HG03064 (cell line): ENCODE results near the gene DNPH1.
A peak's percentile ranks its signal among the peaks of the same experiment; 100 is the strongest.

Experiments
- ATAC-seq: cut with Tn5 transposase; IDR thresholded peaks from one replicate; pipeline ENCODE4 v1.9.1; 2021; ENCODE audit warnings: low read depth; ENCODE audit not compliant: unreplicated experiment

DNPH1 gene

GRCh38 chr6:43247114-43247999 is 18.1 kb upstream of the DNPH1 start:
- ATAC-seq: peak; percentile 83

DNA sequence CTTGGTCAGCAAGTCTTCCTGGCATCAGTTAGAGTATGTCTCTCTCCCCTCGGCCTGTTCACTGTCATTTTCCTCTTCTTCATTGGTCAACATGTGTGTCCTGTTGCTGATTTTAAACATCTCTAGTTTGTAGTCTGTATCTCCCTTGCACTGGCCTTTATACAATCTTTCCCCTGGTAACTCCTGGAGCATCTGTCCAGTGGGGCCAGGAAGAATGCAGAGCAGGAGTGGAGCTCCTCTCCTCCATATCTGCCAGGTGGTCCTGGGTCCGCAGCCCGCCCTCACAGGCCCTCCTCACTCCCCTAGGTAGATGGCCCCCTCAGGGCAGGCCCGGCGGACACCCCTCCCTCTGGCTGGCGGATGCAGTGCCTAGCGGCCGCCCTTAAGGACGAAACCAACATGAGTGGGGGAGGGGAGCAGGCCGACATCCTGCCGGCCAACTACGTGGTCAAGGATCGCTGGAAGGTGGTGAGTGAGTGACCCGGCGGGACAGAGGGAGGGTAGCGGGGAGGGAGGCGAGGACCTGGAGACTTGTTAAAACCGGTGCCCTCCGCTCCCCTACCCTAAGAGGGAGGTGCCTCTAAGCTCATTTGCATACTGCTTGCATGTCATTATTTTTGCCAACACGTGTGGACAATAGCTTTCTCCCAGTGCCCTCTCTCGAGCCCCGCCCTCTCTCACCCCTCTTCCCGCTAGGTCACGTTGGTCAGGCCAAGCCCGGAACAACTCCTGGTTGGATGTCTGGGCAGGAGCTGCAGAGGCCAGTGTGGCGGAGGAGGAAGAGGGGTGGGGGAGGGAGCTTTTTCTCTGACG is 17.2 kb upstream of the DNPH1 start:
- peak; percentile 20 for ATAC-seq

- no peak for ATAC-seq
Measured at GRCh38 chr6:43243664-43244321, 14.5 kb upstream of the DNPH1 start.

DNA sequence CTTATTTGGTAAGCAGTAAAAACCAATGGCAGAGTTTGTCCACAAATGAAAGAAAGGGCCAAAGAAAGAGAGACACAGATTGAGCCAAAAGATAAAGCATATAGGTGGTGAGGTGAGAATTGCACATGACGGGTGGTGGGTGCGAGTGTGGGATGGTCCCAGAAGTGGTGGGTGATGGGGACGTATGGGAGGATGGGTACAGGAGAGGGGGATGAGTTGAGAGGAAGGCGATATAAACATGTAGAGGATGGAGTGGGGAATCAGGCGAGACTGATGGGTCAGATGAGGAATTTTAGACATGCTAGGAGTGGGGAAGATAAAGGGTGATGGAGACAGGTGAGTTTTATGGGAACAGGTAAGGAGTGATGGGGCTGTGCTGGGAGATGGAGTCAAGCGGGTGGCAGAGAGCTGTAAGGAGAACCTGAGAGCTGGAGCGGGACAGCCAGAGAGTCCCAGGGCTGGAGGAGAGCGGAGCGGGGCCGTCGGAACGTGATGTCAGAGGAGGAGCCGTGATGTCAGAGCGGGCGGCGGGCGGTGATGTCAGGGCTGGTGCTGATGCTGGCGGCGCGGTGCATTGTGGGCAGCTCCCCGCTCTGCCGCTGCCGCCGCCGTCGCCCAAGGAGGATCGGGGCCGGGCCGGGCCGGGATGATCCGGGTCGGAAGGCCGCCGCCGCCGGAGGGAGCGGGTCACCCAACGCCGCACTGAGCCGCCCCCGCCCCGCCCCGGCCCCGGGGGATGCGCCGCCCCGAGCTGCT is 13.8 kb upstream of the DNPH1 start, which contains the start of gene TTBK1:
Gene TTBK1, plus strand, starts transcription at position 574 of the 756 bp plus-strand sequence. CDS start 3,180 bp downstream, outside the sequence.
- no peak for ATAC-seq

- no peak for ATAC-seq
Measured at GRCh38 chr6:43241446-43241845, 12.2 kb upstream of the DNPH1 start.

- no peak for ATAC-seq
Measured at GRCh38 chr6:43240950-43241349, 11.7 kb upstream of the DNPH1 start.

- no peak for ATAC-seq
Measured at GRCh38 chr6:43239054-43239453, 9.8 kb upstream of the DNPH1 start.

GRCh38 chr6:43235841-43236240 is 6.6 kb upstream of the DNPH1 start:
- no peak for ATAC-seq

DNA sequence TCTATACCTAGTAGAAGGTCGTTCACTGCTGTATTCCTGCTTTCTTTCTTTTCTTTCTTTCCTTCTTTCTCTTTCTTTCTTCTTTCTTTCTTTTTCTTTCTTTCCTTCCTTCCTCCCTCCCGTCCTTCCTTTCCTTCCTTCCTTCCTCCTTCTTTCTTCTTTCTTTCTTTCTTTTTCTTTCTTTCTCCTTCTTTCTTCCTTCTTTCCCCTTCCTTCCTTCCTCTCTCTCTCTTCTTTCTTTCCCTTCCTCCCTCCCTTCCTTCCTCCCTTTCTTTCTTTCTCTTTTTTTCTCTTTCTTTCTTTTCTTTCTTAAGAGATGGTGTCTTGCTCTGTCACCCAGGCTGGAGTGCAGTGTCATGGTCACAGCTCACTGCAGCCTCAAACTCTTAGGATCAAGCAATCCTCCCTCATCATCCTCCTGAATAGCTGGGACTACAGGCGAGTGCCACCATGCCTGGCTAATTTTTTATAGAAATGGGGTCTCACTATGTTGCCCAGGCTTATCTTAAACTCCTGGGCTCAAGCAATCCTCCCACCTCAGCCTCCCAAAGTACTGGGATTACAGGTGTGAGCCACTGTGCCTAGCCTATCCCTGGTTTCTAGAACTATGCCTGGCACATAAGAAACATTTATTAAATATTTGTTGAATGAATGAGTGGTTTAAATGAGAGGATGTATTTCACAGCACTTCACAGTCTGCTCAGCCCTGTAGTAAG is 2.6 kb upstream of the DNPH1 start:
- no peak for ATAC-seq

- ATAC-seq: no peak
Measured at GRCh38 chr6:43231053-43231452, 1.8 kb upstream of the DNPH1 start.

DNA sequence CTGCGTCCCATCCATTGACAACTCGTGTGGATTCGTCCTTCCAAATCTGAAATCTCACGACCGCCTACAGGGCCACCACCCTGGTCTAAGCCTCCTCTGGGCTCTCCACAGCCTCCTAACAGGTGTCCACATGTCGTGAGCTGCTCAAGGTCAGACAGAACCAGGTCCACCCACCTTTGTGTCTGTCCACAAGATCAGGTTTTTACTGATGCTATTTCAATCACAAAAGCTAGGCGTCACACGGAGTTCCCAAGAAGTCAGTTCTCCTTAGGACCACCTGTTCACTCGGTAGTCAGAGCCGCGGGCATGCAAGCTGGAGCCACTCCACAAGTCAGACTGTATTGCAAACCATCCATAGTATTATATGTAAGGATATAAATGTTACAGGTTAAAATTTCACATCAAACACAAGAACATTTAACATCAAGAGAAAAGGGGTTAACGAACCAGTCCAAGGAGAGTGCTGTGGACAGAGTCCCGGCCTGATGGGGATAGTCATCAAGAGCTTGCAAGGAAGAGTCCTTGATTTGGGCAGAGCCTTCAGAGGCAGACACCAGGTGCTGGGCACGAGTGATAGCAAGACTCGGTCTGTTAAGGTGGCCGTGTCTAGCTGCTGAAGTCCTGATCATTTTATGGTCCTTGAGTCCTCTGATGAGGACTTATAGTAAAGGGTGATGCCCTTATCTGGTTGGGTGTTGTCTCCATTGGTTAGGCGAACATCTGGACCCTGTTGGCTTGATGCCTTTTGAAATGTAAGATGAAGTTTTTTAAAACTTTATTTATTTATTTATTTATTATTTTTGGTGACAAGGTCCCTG is 731 bp upstream of the DNPH1 start:
- ATAC-seq: no peak

DNA sequence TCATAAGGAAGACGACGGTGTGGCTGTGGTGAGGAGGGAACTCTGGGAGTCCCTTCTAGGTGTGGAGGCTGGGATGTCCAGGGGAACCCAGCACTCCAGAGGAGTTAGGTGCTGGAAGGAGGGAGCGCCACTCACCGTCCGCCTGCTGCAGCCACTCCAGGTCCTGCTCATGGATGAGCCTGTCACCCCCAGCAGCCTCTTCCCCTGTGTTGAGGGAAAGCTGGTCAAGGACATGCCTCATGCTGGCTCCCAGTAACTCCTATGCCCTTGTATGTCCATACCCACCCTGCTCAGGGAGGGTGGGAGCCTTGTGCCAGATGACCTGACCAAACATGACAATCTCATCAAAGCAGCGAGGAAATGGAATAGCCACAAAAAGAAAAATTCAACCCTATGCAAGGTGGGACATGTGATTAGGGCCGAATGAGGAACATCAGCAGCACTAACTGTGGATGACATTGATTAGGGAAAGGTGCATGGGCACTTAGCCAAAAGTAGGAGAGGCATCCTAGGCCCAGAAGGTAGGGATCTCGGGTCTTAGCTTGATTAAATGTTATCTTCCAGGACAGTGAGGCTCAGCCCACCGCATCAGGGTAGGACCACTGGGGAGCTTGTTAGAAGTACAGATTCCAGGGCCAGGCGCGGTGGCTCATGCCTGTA is 3.0 kb downstream of the DNPH1 start:
- ATAC-seq: no peak

DNA sequence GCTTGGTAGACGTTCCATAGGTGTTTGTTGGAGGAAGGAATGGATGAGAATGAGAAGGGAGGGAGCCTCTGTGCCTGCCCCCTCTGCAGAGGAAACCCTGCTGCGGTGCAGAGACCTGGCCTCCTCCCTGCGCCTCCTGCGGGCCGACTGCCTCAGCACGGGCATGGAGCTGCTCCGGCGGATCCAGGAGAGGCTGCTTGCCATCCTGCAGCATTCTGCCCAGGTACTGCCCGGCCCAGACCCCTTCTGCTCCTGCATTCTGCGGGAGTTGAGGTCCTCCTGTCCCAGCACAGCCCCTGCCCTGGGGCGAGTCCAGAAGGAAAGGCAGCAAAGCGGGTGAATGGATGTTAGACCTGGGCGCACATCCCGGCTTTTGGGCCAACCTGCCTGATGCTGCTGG is 6.1 kb downstream of the DNPH1 start:
- no peak for ATAC-seq

GRCh38 chr6:43222418-43223059 is 6.7 kb downstream of the DNPH1 start:
- no peak for ATAC-seq

GRCh38 chr6:43221046-43221972 is 8.0 kb downstream of the DNPH1 start:
- ATAC-seq: no peak

DNA sequence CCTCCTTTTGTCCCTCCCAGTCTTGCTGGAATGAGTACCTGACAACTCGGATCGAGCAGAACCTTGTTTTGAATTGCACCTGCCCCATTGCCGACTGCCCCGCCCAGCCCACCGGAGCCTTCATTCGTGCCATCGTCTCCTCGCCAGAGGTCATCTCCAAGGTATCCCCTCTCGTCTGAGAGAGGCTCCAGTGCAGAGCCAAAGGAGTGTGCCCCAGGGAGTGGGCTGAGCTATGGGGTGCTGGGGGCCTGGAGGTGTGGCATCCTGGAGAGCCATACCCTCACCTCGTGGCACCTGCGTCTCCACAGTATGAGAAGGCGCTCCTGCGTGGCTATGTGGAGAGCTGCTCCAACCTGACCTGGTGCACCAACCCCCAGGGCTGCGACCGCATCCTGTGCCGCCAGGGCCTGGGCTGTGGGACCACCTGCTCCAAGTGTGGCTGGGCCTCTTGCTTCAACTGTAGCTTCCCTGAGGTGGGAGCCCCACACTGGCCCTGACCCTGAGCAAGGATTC is 8.8 kb downstream of the DNPH1 start:
- ATAC-seq: no peak

GRCh38 chr6:43219814-43220213 is 9.5 kb downstream of the DNPH1 start:
- ATAC-seq: no peak
